ENCODE data around the gene CYP26C1.
A peak's percentile ranks its signal among the peaks of the same experiment; 100 is the strongest.

CYP26C1 gene

DNA sequence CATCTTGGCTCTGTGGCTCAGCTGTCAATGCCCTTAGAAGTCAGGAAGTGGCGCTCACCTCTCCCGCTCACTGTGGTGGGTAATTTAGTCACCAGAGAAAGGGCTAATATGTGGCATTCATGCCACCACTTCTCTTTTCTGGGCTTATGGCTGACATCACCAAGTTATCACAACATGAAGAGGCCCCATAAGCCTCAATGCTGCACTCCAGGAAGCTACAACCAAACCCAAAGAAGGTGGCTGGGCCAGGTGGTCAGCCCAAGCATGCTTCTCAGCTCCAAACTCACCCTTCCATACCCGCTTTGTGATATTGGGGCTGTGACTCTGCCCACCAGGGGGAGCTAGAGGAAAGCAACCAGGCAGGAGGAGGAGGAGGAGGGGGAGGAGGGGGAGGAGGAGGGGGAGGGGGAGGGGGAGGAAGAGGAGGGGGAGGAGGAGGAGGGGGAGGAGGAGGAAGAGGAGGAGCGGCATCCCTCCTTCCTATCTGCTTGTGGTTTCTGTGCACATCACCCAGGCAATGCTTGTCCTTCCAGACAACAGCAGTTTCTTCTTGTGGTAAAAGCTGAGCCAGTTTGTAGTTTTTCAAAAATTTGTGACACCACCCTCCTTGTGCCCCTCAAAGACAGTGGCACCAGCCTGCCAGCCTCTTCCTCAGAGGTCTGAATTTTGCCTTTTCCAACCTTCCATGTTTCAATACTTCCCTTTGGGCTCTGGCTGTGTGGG is 55.2 kb downstream of the CYP26C1 start:
- DNase-seq (ENCODE audit: low read depth): peak; percentile 21

Data from fibroblast of gingiva (primary cell).